ENCODE results near the gene NUDT6. TPM values are rescaled to one million over a fixed set of nuclear protein-coding genes. Genes with fewer than 3 reads are reported as not detected.
A peak's percentile ranks its signal among the peaks of the same experiment; 100 is the strongest.
"Not testable (repeated sequence)": the region's sequence is repeated elsewhere in the genome, so short reads cannot be mapped to it uniquely, and the experiment has no call there.

NUDT6 gene
- total RNA-seq, 1 donor from 2014 or later = 16.9 TPM

- ATAC-seq (no peak), DNase-seq (ENCODE audit: low spot score) (no peak)
Observed at GRCh38 chr4:122882857-122883735, 39.3 kb downstream of the NUDT6 start.

DNA sequence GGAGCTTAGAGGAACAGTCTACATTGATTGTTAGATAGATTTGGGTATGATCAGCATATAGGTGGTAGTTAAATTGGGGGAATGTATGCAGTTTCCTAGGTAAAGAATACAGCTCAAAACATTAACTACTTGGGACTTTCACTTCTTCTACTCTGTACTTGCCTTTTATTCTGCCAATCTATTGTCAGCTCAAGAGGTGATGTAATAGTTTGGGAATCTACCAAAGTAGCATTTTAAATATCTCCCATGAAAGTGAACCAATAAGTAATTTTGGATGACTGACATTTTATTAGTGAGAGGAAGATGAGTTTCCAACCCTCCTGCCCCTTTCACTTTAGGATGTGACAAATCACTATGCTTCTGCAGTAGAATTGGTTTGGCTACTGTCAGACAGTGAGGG is 43.4 kb downstream of the NUDT6 start:
- ATAC-seq (no peak), DNase-seq (ENCODE audit: low spot score) (no peak)

DNA sequence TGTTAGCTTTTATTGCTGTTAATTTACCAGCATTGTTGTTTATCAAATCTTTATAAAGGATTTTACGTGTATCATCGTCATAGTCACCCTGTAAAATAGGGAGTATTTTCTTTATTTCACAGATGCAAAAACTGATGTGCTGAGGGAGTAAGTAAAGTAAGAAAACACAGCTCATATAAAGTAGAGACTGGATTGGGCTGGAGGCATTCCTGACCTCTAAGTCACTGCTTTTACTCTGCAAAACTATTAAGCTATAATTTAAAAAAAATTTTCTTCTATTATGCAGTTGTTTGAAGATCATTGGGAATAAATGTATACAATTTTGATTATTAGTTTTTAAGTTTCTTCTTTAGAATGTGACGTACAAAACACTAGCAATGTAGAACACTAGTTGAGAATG is 45.9 kb downstream of the NUDT6 start:
- ATAC-seq (no peak), DNase-seq (ENCODE audit: low spot score) (no peak)

DNA sequence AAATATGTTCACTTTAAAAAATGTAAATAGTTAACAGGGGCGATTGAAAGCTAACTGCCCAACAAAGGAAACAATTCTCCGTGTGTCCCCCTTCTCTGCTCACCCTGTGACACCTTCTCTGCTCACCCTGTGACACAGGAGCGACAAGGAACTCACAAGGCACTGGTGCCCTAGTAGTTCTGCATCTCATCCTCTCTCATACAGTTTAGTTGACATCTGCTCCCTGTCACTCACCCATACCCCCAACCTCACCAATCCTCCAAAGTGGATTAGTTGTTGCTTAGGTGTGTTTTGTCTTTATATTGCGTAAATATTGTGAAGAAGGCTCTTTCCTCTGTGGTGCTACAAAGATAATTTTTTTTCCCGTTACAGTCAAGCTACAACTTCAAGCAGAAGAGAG is 46.4 kb downstream of the NUDT6 start:
- DNase-seq (ENCODE audit: low spot score) (no peak), ATAC-seq (no peak)

GRCh38 chr4:122873821-122874593 is 48.4 kb downstream of the NUDT6 start:
- ATAC-seq (no peak), DNase-seq (ENCODE audit: low spot score) (no peak)

DNA sequence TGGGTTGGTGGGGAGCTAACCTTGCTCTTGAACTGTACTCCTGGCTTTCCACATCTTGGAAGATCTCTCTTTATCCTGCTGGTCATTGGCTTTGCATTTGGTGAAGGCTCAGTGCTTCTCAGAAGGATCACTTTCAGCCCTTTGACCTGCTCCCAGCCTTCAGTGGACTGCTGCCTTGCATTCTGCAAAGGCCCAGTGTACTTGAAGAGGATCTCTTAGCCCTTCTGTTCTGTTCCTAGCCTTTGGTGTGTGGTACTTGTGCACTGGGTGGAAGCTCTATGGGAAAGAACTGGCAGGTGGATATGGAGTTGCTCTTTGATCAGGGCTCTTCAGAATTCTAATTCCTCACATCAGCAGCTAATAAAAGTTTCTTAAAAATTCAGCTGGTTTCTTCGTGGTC is 49.3 kb downstream of the NUDT6 start:
- ATAC-seq (no peak), DNase-seq (ENCODE audit: low spot score) (no peak)

DNA sequence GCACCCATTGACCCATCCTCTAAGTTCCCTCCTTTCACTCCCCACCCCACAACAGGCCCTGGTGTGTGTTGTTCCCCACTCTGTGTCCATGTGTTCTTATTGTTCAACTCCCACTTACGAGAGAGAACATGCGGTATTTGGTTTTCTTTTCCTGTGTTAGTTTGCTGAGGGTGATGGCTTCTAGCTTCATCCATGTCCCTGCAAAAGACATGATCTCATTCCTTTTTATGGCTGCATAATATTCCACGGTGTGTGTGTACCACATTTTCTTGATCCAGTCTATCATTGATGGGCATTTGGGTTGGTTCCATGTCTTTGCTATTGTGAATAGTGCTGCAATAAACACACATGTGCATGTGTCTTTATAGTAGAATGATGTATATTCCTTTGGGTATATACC is 54.2 kb downstream of the NUDT6 start:
- not testable (repeated sequence) for DNase-seq (ENCODE audit: low spot score); ATAC-seq

DNA sequence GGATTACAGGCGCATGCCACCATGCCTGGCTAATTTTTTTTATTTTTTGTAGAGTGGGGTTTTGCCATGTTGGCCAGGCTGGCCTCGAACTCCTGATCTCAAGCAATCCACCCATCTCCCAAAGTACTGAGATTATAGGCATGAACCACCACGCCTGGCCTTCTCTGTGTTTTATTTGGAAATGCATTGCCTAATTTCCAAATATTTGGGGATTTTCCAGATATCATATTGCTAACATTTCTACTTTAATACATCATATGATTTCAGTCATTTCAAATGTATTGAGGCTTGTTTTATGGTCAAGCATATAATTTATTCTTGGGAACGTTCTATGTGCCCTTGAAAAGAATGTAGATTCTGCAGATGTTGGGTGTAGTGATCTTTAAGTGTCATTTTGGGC is 57.0 kb downstream of the NUDT6 start:
- no peak for ATAC-seq
- no peak for DNase-seq (ENCODE audit: low spot score)

DNA sequence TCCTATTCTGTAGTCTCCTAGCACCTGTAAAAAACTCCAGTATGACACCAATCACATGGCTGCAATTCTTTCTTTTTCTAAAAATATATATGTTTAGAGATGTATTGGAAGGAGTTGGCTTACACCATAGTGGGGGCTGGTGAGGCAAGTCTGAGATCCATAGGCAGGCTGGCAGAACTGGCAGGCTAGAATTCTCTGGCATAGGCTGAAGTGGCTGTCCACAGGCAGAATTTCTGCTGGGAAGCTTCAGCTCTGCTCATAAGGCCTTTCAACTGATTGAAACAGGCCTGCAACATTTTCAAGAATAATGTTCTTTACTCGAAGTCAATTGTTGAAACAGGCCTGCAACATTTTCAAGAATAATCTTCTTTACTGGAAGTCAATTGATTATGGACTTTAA is 58.8 kb downstream of the NUDT6 start:
- no peak for ATAC-seq
- no peak for DNase-seq (ENCODE audit: low spot score)

DNA sequence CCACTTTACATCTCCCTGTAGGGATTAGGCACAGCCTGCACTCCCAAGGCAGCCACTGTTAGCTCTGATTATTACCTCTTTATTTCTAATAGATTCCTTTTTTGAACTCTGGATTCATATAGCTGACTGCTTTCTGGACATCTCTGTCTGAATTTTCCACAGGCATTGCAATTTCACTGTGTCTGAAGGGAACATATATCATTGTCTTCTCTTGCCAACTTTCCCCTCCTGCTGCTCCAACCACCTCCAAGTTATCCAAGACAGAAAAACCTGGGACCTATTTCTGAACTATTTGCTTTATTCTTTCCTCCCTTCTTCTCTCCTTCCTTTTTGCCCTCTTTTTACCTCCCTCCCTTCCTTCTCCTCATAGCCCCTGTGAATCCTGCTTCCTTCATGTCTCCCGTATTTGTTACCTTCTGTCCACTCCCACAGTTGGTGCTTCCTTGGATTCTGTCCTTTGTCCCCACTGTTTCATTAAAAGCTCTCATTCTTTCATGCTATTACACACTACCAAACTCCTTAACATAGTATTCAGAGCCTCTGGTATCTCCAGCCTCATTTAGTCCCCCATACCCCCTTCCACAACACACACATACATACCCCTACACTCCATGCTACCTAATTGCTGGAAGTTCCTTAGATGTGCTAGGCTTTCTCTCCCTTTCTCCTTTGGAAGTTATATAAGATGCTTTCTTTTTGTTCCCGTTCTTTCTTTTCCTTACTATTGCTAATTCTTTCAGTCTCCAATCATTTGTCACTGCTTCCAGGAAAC is 61.0 kb downstream of the NUDT6 start:
- no peak for DNase-seq (ENCODE audit: low spot score)
- no peak for ATAC-seq

- ATAC-seq (no peak), DNase-seq (ENCODE audit: low spot score) (no peak)
Observed at GRCh38 chr4:122858705-122859104, 63.7 kb downstream of the NUDT6 start.

GRCh38 chr4:122857160-122857559 is 65.2 kb downstream of the NUDT6 start:
- DNase-seq (ENCODE audit: low spot score) (no peak), ATAC-seq (peak; percentile 77)

GRCh38 chr4:122855353-122855890 is 67.0 kb downstream of the NUDT6 start:
- ATAC-seq = no peak
- DNase-seq (ENCODE audit: low spot score) = no peak

GRCh38 chr4:122854447-122855352 is 67.7 kb downstream of the NUDT6 start:
- DNase-seq (ENCODE audit: low spot score) (peak; percentile 55), ATAC-seq (peak; percentile 88)

DNA sequence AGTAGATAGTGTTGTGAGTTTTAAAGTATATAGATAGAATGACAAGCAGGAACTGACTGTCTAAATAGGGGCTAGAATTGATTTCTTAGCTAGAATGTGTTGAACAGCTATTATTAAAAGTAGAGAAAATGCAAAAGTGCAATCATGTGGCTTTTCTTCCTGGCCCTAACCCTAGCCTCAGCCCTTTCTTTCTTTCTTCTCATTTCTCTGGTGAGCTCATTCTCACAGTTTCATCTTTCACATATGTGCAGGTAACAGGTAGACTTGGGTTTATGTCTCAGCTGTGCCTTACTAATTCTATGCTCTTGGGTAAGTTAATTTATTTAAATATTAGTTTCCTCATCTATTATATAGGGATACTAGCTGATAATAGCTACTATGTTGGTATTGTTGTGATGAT is 70.8 kb downstream of the NUDT6 start:
- ATAC-seq (no peak), DNase-seq (ENCODE audit: low spot score) (no peak)

DNA sequence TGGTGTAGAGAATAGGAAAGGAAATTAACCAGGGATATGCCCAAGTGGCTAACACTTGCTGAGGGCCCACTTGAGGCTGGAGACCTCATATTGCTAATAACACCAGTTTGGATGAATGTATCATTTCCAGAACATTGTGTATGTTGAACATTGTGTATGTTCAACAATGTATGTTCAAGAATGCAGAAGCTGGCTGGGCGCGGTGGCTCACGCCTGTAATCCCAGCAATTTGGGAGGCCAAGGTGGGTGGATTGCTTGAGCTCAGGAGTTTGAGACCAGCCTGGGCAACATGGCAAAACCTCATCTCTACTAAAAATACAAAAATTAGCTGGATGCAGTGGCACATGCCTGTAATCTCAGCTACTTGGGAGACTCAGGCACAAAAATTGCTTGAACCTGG is 72.6 kb downstream of the NUDT6 start:
- DNase-seq (ENCODE audit: low spot score); ATAC-seq: not testable (repeated sequence)

DNA sequence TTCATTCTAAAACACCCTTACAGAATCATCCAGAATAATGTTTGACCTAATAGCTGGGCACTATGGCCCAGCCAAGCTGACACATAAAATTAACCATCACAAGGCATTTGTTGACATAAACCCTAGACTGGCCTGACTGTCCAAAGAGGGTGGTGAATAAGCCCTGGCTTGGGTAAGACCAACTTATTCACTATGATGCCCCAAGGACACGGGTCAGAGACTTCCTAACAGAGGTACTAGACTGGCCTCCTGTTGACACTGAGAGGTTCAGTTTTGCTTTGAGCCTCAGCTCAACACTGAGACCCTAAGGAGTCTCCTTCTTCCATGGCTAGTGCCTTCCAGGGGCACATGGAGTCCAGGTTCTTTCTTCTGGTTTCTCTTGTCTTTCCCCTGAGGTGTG is 74.5 kb downstream of the NUDT6 start:
- DNase-seq (ENCODE audit: low spot score) (no peak), ATAC-seq (no peak)

GRCh38 chr4:122845760-122846159 is 76.6 kb downstream of the NUDT6 start:
- no peak for DNase-seq (ENCODE audit: low spot score)
- no peak for ATAC-seq

DNA sequence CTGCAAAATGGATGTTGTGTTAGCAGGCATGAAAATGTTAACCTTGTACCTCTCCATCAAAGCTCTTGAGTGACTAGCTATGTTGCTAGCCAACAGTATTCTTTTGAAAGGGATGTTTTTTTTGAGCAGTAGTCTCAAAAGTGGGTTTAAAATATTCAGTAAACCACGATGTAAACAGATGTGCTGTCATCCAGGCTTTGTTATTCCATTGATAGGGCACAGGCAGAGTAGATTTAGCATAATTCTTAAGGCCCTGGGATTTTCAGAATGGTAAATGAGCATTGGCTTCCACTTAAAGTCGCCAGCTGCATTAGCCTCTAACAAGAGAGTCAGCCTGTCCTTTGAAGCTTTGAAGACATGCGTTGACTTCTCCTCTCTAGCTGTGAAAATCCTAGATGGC is 77.3 kb downstream of the NUDT6 start:
- DNase-seq (ENCODE audit: low spot score) (no peak), ATAC-seq (no peak)

- DNase-seq (ENCODE audit: low spot score); ATAC-seq: not testable (repeated sequence)
Observed at GRCh38 chr4:122844391-122844790, 78.0 kb downstream of the NUDT6 start.
